IPS-18c (cell line): ENCODE measurements around the gene NLK.

Experiments used
- H3K4me3 ChIP-seq: 2 replicates; pipeline ENCODE4 v1.7.0; 2013; ENCODE audit warnings: low read depth, mild to moderate bottlenecking, low read length, moderate library complexity; ENCODE audit not compliant: insufficient read depth
- H3K9me3 ChIP-seq: one replicate; pipeline ENCODE4 v1.6.1; 2013; ENCODE audit warnings: mild to moderate bottlenecking, low read length, moderate library complexity; ENCODE audit not compliant: control insufficient read depth, insufficient read depth

Gene NLK

GRCh38 chr17:28119046-28119445 lies 76.6 kb downstream of the NLK start:
- Histone ChIP-seq H3K9me3 (no peaks in the 10 kb centered on the region), H3K4me3 (no peak overlapping the region)

- no peaks in the 10 kb centered on the region for H3K9me3 ChIP-seq
- H3K4me3 ChIP-seq = no peak overlapping the region
Observed at GRCh38 chr17:28119560-28119959, 77.1 kb downstream of the NLK start.

GRCh38 chr17:28120766-28121165 lies 78.3 kb downstream of the NLK start:
- Histone ChIP-seq H3K9me3 (no peaks in the 10 kb centered on the region), H3K4me3 (no peak overlapping the region)

GRCh38 chr17:28124962-28125361 lies 82.5 kb downstream of the NLK start:
- no peak overlapping the region for H3K4me3 ChIP-seq
- H3K9me3 ChIP-seq = no peaks in the 10 kb centered on the region

- Histone ChIP-seq H3K4me3 (no peak overlapping the region), H3K9me3 (no peaks in the 10 kb centered on the region)
Observed at GRCh38 chr17:28125526-28126378, 83.3 kb downstream of the NLK start.

GRCh38 chr17:28127196-28127595 lies 84.7 kb downstream of the NLK start:
- H3K4me3 ChIP-seq = no peak overlapping the region
- no peaks in the 10 kb centered on the region for H3K9me3 ChIP-seq

- Histone ChIP-seq H3K4me3 (no peak overlapping the region), H3K9me3 (no peaks in the 10 kb centered on the region)
Observed at GRCh38 chr17:28128779-28129178, 86.3 kb downstream of the NLK start.

GRCh38 chr17:28130472-28130871 lies 88.0 kb downstream of the NLK start:
- no peak overlapping the region for H3K4me3 ChIP-seq
- no peaks in the 10 kb centered on the region for H3K9me3 ChIP-seq

GRCh38 chr17:28131599-28131998 lies 89.1 kb downstream of the NLK start:
- Histone ChIP-seq H3K9me3 (no peaks in the 10 kb centered on the region), H3K4me3 (no peak overlapping the region)

GRCh38 chr17:28133562-28133970 lies 91.1 kb downstream of the NLK start:
- Histone ChIP-seq H3K9me3 (no peaks in the 10 kb centered on the region), H3K4me3 (no peak overlapping the region)

- Histone ChIP-seq H3K9me3 (no peaks in the 10 kb centered on the region), H3K4me3 (no peak overlapping the region)
Observed at GRCh38 chr17:28136923-28137322, 94.4 kb downstream of the NLK start.

GRCh38 chr17:28139822-28140221 lies 97.3 kb downstream of the NLK start:
- H3K4me3 ChIP-seq = no peak overlapping the region
- H3K9me3 ChIP-seq = no peaks in the 10 kb centered on the region

- no peak overlapping the region for H3K4me3 ChIP-seq
- no peaks in the 10 kb centered on the region for H3K9me3 ChIP-seq
Observed at GRCh38 chr17:28141313-28141712, 98.8 kb downstream of the NLK start.

- H3K9me3 ChIP-seq = no peaks in the 10 kb centered on the region
- no peak overlapping the region for H3K4me3 ChIP-seq
Observed at GRCh38 chr17:28141773-28142172, 99.3 kb downstream of the NLK start.

GRCh38 chr17:28142305-28142704 lies 99.8 kb downstream of the NLK start:
- Histone ChIP-seq H3K9me3 (no peaks in the 10 kb centered on the region), H3K4me3 (no peak overlapping the region)

GRCh38 chr17:28144019-28144418 lies 101.5 kb downstream of the NLK start:
- no peak overlapping the region for H3K4me3 ChIP-seq
- no peaks in the 10 kb centered on the region for H3K9me3 ChIP-seq

- no peaks in the 10 kb centered on the region for H3K9me3 ChIP-seq
- no peak overlapping the region for H3K4me3 ChIP-seq
Observed at GRCh38 chr17:28145348-28145747, 102.9 kb downstream of the NLK start.

- H3K4me3 ChIP-seq = no peak overlapping the region
- no peaks in the 10 kb centered on the region for H3K9me3 ChIP-seq
Observed at GRCh38 chr17:28147017-28147416, 104.5 kb downstream of the NLK start.

GRCh38 chr17:28151001-28151400 lies 108.5 kb downstream of the NLK start:
- Histone ChIP-seq H3K4me3 (no peak overlapping the region), H3K9me3 (no peaks in the 10 kb centered on the region)
